ENCODE data around the gene ZNF181. TPM values are rescaled to one million over a fixed set of nuclear protein-coding genes. Genes with fewer than 3 reads are reported as not detected.

The ZNF181 gene
- total and polyA plus RNA-seq, 2 of the 8 experiments (the other 6 are each of a cell fraction or from before 2014, with no cell fraction given): 2.8 to 7.5 TPM

- DNase-seq (ENCODE audit: low read depth in 1 of 2, low spot score in 2 of 2) (peak in 1 of 2 experiments; percentile 48), FAIRE-seq (no peak)
- Histone ChIP-seq H3K4me2 (ENCODE audit: insufficient read depth in 1 of 2, low read depth in 2 of 2, low read length in 2 of 2) (peak overlapping the region; percentile 92 to 97), H3K79me1 (ENCODE audit: low read depth, low read length) (no peaks in the 10 kb centered on the region), H3K27me3 (replicated peaks in 1 of 4; ENCODE audit: control insufficient read depth in 3 of 4, extremely low read depth in 1 of 4, insufficient read depth in 3 of 4, low read length in 3 of 4) (no peaks in the 10 kb centered on the region), H3K14ac (ENCODE audit: insufficient read length) (no peak overlapping the region), H3K4me3 (ENCODE audit: extremely low read depth in 1 of 4, insufficient read depth in 2 of 4, low read depth in 3 of 4, low read length in 4 of 4) (peak overlapping the region; percentile 87 to 98 (median 93); a peak in 7 of 8 replicates), H3K79me2 (ENCODE audit: control insufficient read depth in 1 of 2, insufficient read depth in 2 of 2, low read length in 2 of 2) (no peaks in the 10 kb centered on the region), H2BK20ac (ENCODE audit: low read length) (no peak overlapping the region), H2BK5ac (ENCODE audit: low read depth, low read length) (no peak overlapping the region), H2BK12ac (ENCODE audit: low read depth, low read length) (no peak overlapping the region), H3K36me3 (ENCODE audit: control insufficient read depth in 2 of 4, insufficient read depth in 4 of 4, low read length in 3 of 4) (no peaks in the 10 kb centered on the region), H3K23ac (ENCODE audit: insufficient read length) (no peak overlapping the region), H3K18ac (ENCODE audit: extremely low read depth, low read length) (no peak overlapping the region), H2BK120ac (replicated peaks; ENCODE audit: low read depth, low read length) (no peak overlapping the region), H4K20me1 (replicated peaks in 1 of 2; ENCODE audit: control insufficient read depth in 1 of 2, insufficient read depth in 2 of 2, low read length in 2 of 2) (no peaks in the 10 kb centered on the region), H3K4me1 (replicated peaks in 1 of 4; ENCODE audit: control insufficient read depth in 3 of 4, insufficient read depth in 4 of 4, low read length in 3 of 4) (peaks cover 0 to 11% (median 2%) of the 10 kb centered on the region in 4 experiments; a peak in 4 of 7 replicates), H3K27ac (ENCODE audit: low read depth, low read length) (no peak overlapping the region), H3K9ac (replicated peaks in 1 of 4; ENCODE audit: extremely low read depth in 1 of 4, low read depth in 3 of 4, low read length in 3 of 4) (no peak overlapping the region), H4K91ac (replicated peaks; ENCODE audit: insufficient read length, low read length) (no peak overlapping the region), H2AFZ (ENCODE audit: low read length) (no peak overlapping the region), H3K9me3 (ENCODE audit: insufficient read depth in 2 of 2, low read depth in 1 of 2, low read length in 1 of 2) (0 out of 4 replicates have a peak, but pooled peaks cover 3 to 6% of the 10 kb centered on the region in 2 experiments), H2AK5ac (ENCODE audit: low read depth, low read length) (no peak overlapping the region), H3K23me2 (ENCODE audit: low read depth, low read length) (0 out of 2 replicates have a peak, but pooled peaks cover 5% of the 10 kb centered on the region), H3K4ac (replicated peaks; ENCODE audit: insufficient read length, low read depth, low read length) (no peak overlapping the region), H3K56ac (replicated peaks; ENCODE audit: insufficient read length, low read depth, low read length) (no peak overlapping the region), H4K5ac (ENCODE audit: insufficient read length, low read depth, low read length) (no peak overlapping the region), H2BK15ac (ENCODE audit: low read length) (no peak overlapping the region), H4K8ac (ENCODE audit: extremely low read depth, insufficient read depth, low read length) (peak overlapping the region; percentile 87; the same call in 1 of the 2 replicates)
- ChIA-PET CTCF (ENCODE audit: partially characterized antibody) (interaction anchor here (0.6 to 0.9 kb wide), 2 partner anchors 20 to 69 kb away, joined by 3 to 4 read pairs; no protein-coding TSS in a partner anchor), POLR2A (ENCODE audit: partially characterized antibody) (interaction anchor here (1.2 kb wide), 2 partner anchors 54 to 55 kb away, joined by 3 to 6 read pairs; partner anchors contain the start of genes SCGB2B2 and ZNF302)
- WGBS, 2 experiments (ENCODE audit: extremely low coverage in 1 of 2, insufficient coverage in 1 of 2, insufficient read length in 1 of 2, insufficient replicate concordance in 2 of 2, low coverage in 1 of 2, low lambda C conversion rate in 2 of 2, missing lambda C conversion rate in 1 of 2): 55% methylated on average over 11 of the region's 15 CpGs; no CpG with 5 or more reads in 1 of the 2 experiments
- TF ChIP-seq NANOG (IDR thresholded peaks at IDR 0.05; ENCODE audit: insufficient read depth, low read depth, low read length, poor library complexity, severe bottlenecking) (no peak), CTBP2 (IDR thresholded peaks at IDR 0.05; ENCODE audit: borderline replicate concordance, insufficient read depth, insufficient read length, low read length) (no peak), TCF12 (IDR thresholded peaks at IDR 0.05; ENCODE audit: low read depth, low read length) (no peak), ZNF274 (IDR thresholded peaks at IDR 0.05; ENCODE audit: borderline replicate concordance, extremely low read depth, low read length) (no peak), EP300 (IDR thresholded peaks at IDR 0.05; ENCODE audit: borderline replicate concordance in 1 of 2, low read depth in 2 of 2, low read length in 2 of 2) (no peak), E2F6 (IDR thresholded peaks at IDR 0.05) (no peak), CREB1 (IDR thresholded peaks at IDR 0.05) (no peak), YY1 (IDR thresholded peaks at IDR 0.05; ENCODE audit: low read depth, low read length) (no peak), KDM5A (IDR thresholded peaks at IDR 0.05; ENCODE audit: low read length) (no peak), HDAC6 (IDR thresholded peaks at IDR 0.05; ENCODE audit: low read depth, low read length) (no peak), MAX (IDR thresholded peaks at IDR 0.05) (no peak), SP4 (IDR thresholded peaks at IDR 0.05; ENCODE audit: low read length) (no peak)
Measured at GRCh38 chr19:34732612-34733211, 1.3 kb upstream of the ZNF181 start.
